ENCODE measurements around the gene SULT1E1. TPM values are rescaled to one million over a fixed set of nuclear protein-coding genes. Genes with fewer than 3 reads are reported as not detected.

SULT1E1 gene
- 10 to 100 TPM in 1 of 5 donors, 1 to 10 TPM in 1, under 1 TPM in 1, not detected in 2; 0.87 to 52.1 (median 3.5) TPM for total RNA-seq
- 1 to 10 TPM in 1 of 3 donors, under 1 TPM in 2; 0.62 to 3.2 (median 0.68) TPM for polyA plus RNA-seq
- long read RNA-seq, donor 1, partial matches to known transcripts: 0 of 1 reads
- long read RNA-seq, donor 1, other reads (novel, unspliced or antisense): 0 of 1 reads
- long read RNA-seq, donor 2, partial matches to known transcripts: 5 of 9 reads
- long read RNA-seq, donor 2, other reads (novel, unspliced or antisense): 0 of 9 reads
- long read RNA-seq, donor 3, transcript SULT1E1-201 (8 exons, 1,780 nt): major isoform, 5 of 5 reads
- long read RNA-seq, donor 3, partial matches to known transcripts: 0 of 5 reads
- long read RNA-seq, donor 3, other reads (novel, unspliced or antisense): 0 of 5 reads
- long read RNA-seq, donor 4: 0 reads
- long read RNA-seq, donor 5, transcript SULT1E1-201 (8 exons, 1,780 nt): major isoform, 19 of 19 reads
- long read RNA-seq, donor 5, partial matches to known transcripts: 0 of 19 reads
- long read RNA-seq, donor 5, other reads (novel, unspliced or antisense): 0 of 19 reads
- long read RNA-seq, donor 6: 0 reads
- long read RNA-seq, donor 7, transcript SULT1E1-201 (8 exons, 1,780 nt): major isoform, 11 of 11 reads
- long read RNA-seq, donor 7, partial matches to known transcripts: 0 of 11 reads
- long read RNA-seq, donor 7, other reads (novel, unspliced or antisense): 0 of 11 reads
- long read RNA-seq, donor 8, transcript SULT1E1-201 (8 exons, 1,780 nt): major isoform, 5 of 5 reads
- long read RNA-seq, donor 8, partial matches to known transcripts: 0 of 5 reads
- long read RNA-seq, donor 8, other reads (novel, unspliced or antisense): 0 of 5 reads
- long read RNA-seq, donor 9, transcript SULT1E1-201 (8 exons, 1,780 nt): major isoform, 8 of 8 reads
- long read RNA-seq, donor 9, partial matches to known transcripts: 0 of 8 reads
- long read RNA-seq, donor 9, other reads (novel, unspliced or antisense): 0 of 8 reads
- long read RNA-seq, donor 10, transcript SULT1E1-201 (8 exons, 1,780 nt): major isoform, 7 of 15 reads
- long read RNA-seq, donor 10, partial matches to known transcripts: 7 of 15 reads
- long read RNA-seq, donor 10, other reads (novel, unspliced or antisense): 0 of 15 reads

- Histone ChIP-seq H3K27me3 (no peaks in the 10 kb centered on the region), H3K36me3 (no peaks in the 10 kb centered on the region), H3K27ac (no peak within 1 kb of the TSS), H3K4me3 (no peak within 1 kb of the TSS), H3K9me3 (no peaks in the 10 kb centered on the region), H3K4me1 (peaks cover 0 to 12% (median 6%) of the 10 kb centered on the region in 4 donors)
- 18 to 53% (median 32%) methylated on average over 1 of the region's 1 CpG for WGBS, 5 donors
- no peak for TF ChIP-seq POLR2AphosphoS5 (IDR thresholded peaks at IDR 0.05)
- TF ChIP-seq EP300 (IDR thresholded peaks at IDR 0.05): no peak
- TF ChIP-seq POLR2A (IDR thresholded peaks at IDR 0.05): no peak
- TF ChIP-seq CTCF (IDR thresholded peaks at IDR 0.05): no peak
- peak in 1 of 2 donors; percentile 48 for DNase-seq
- intact Hi-C loops (cut with DNase I; ENCODE audit: low total_unique reads): no loop called here
Measured at GRCh38 chr4:69860052-69860451, at the start of gene SULT1E1. Gene SULT1E1, minus strand, starts transcription at chr4:69860145. Its CDS starts 2,501 bp downstream, at chr4:69857644.

- H3K4me1 ChIP-seq: no peaks in the 10 kb centered on the region
- no peaks in the 10 kb centered on the region for H3K9me3 ChIP-seq
- TF ChIP-seq POLR2A (IDR thresholded peaks at IDR 0.05) (no peak), POLR2AphosphoS5 (IDR thresholded peaks at IDR 0.05) (no peak), CTCF (IDR thresholded peaks at IDR 0.05) (no peak), EP300 (IDR thresholded peaks at IDR 0.05) (no peak)
- intact Hi-C loops (cut with DNase I; ENCODE audit: low total_unique reads): no loop called here
- no peak overlapping the region for H3K27ac ChIP-seq
- no peak for DNase-seq
- no peak overlapping the region for H3K4me3 ChIP-seq
- no peaks in the 10 kb centered on the region for H3K36me3 ChIP-seq
- no peaks in the 10 kb centered on the region for H3K27me3 ChIP-seq
- 92 to 99% (median 94%) methylated on average over 4 of the region's 4 CpGs for WGBS, 5 donors
Measured at GRCh38 chr4:69909195-69909594, 49.2 kb upstream of the SULT1E1 start.

- intact Hi-C loops (cut with DNase I; ENCODE audit: low total_unique reads): no loop called here
- H3K9me3 ChIP-seq: no peaks in the 10 kb centered on the region
Measured at GRCh38 chr4:69907151-69907550, 47.2 kb upstream of the SULT1E1 start.

More at GRCh38 chr4:69907151-69907550, 47.2 kb upstream of the SULT1E1 start:
- WGBS, 5 donors: 53 to 78% (median 62%) methylated on average over 1 of the region's 1 CpG
- Histone ChIP-seq H3K36me3 (no peaks in the 10 kb centered on the region), H3K4me1 (no peaks in the 10 kb centered on the region), H3K4me3 (no peak overlapping the region), H3K27ac (no peak overlapping the region), H3K27me3 (no peaks in the 10 kb centered on the region)
- no peak for DNase-seq
- no peak for TF ChIP-seq POLR2A (IDR thresholded peaks at IDR 0.05)
- TF ChIP-seq EP300 (IDR thresholded peaks at IDR 0.05): no peak
- no peak for TF ChIP-seq POLR2AphosphoS5 (IDR thresholded peaks at IDR 0.05)
- no peak for TF ChIP-seq CTCF (IDR thresholded peaks at IDR 0.05)
